ENCODE results near the gene SLC25A25. TPM values are rescaled to one million over a fixed set of nuclear protein-coding genes. Genes with fewer than 3 reads are reported as not detected.

SLC25A25 gene
- total and polyA plus RNA-seq, 4 donors, result 10.5 to 32.6 (median 24.5) TPM

- Histone ChIP-seq H3K4me1 (ENCODE audit: control insufficient read depth in 5 of 5, insufficient read depth in 5 of 5, low read length in 5 of 5) (peaks cover 0 to 7% (median 0%) of the 10 kb centered on the region in 5 donors), H3K27me3 (ENCODE audit: control insufficient read depth in 3 of 3, insufficient read depth in 3 of 3, low read length in 2 of 3) (no peaks in the 10 kb centered on the region), H3K9me3 (ENCODE audit: control insufficient read depth in 4 of 4, insufficient read depth in 3 of 4, low read length in 3 of 4) (no peaks in the 10 kb centered on the region), H3K9ac (ENCODE audit: insufficient read depth in 1 of 2, low read length in 2 of 2) (no peak overlapping the region), H3K27ac (ENCODE audit: low read depth in 1 of 2, low read length in 1 of 2) (no peak overlapping the region), H3K4me3 (no peak overlapping the region), H3K36me3 (ENCODE audit: control insufficient read depth in 4 of 4, insufficient read depth in 4 of 4, low read length in 4 of 4) (peaks cover 0 to 32% (median 3%) of the 10 kb centered on the region in 4 donors)
- ATAC-seq (ENCODE audit: insufficient read depth, low FRiP score) (no peak), DNase-seq (no peak)
- 81 to 90% methylated on average over 15 of the region's 15 CpGs for WGBS, 2 donors
- no peak for TF ChIP-seq CTCF (IDR thresholded peaks at IDR 0.05; ENCODE audit: control extremely low read depth, extremely low read depth)
Observed at GRCh38 chr9:128118971-128119665, 51.1 kb downstream of the SLC25A25 start.

GRCh38 chr9:128120061-128120740 lies 52.2 kb downstream of the SLC25A25 start:
- peaks cover 0 to 7% (median 0%) of the 10 kb centered on the region in 5 donors for H3K4me1 ChIP-seq (ENCODE audit: control insufficient read depth in 5 of 5, insufficient read depth in 5 of 5, low read length in 5 of 5)
- H3K9me3 ChIP-seq (ENCODE audit: control insufficient read depth in 4 of 4, insufficient read depth in 3 of 4, low read length in 3 of 4), result no peaks in the 10 kb centered on the region
- no peaks in the 10 kb centered on the region for H3K27me3 ChIP-seq (ENCODE audit: control insufficient read depth in 3 of 3, insufficient read depth in 3 of 3, low read length in 2 of 3)
- TF ChIP-seq CTCF (IDR thresholded peaks at IDR 0.05; ENCODE audit: control extremely low read depth, extremely low read depth), result no peak
- H3K4me3 ChIP-seq, result no peak overlapping the region
- no peak overlapping the region for H3K27ac ChIP-seq (ENCODE audit: low read depth in 1 of 2, low read length in 1 of 2)
- DNase-seq (no peak), ATAC-seq (ENCODE audit: insufficient read depth, low FRiP score) (no peak)
- peaks cover 0 to 35% (median 3%) of the 10 kb centered on the region in 4 donors for H3K36me3 ChIP-seq (ENCODE audit: control insufficient read depth in 4 of 4, insufficient read depth in 4 of 4, low read length in 4 of 4)
- no peak overlapping the region for H3K9ac ChIP-seq (ENCODE audit: insufficient read depth in 1 of 2, low read length in 2 of 2)
- WGBS, 2 donors, result 88 to 90% methylated on average over 20 of the region's 20 CpGs

DNA sequence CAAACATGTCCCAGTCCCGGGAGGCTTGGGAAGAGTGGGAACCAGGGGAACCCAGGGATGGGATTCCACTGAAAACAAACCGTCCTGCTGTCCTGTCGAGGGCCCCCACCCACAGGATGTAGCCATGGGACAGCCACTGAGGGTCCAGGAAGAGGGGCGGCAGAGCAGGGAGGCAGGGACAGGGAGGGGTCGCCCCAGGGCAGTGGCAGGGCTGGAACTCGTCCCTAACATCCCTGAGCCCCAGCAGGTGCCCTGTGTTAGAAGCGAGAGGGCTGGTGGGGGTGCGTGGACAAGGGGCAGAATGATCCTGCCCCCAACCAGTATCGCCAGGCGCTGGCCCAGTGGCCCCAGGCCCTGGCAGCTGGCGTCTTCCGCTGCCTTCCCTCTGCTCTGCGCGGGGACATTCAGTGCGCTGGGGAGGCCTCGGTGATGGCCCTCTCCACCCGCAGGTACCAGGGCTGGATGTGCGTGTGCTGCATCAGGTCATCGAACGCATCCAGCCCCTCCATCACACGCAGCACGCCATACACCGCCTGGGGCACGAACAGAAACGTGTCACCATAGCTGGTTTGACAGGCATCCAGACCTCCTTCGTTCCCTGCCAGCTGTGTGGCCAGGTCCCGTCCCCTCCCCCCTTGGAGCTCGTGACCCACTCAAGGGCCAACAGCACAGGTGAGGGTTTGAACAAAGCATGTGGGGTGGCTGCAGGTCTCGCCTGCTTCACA lies 52.9 kb downstream of the SLC25A25 start:
- Histone ChIP-seq H3K9me3 (ENCODE audit: control insufficient read depth in 4 of 4, insufficient read depth in 3 of 4, low read length in 3 of 4) (no peaks in the 10 kb centered on the region), H3K27me3 (ENCODE audit: control insufficient read depth in 3 of 3, insufficient read depth in 3 of 3, low read length in 2 of 3) (no peaks in the 10 kb centered on the region), H3K36me3 (ENCODE audit: control insufficient read depth in 4 of 4, insufficient read depth in 4 of 4, low read length in 4 of 4) (peaks cover 0 to 36% (median 3%) of the 10 kb centered on the region in 4 donors), H3K27ac (ENCODE audit: low read depth in 1 of 2, low read length in 1 of 2) (no peak overlapping the region), H3K4me1 (ENCODE audit: control insufficient read depth in 5 of 5, insufficient read depth in 5 of 5, low read length in 5 of 5) (peaks cover 0 to 8% (median under 1%) of the 10 kb centered on the region in 5 donors), H3K9ac (ENCODE audit: insufficient read depth in 1 of 2, low read length in 2 of 2) (no peak overlapping the region), H3K4me3 (no peak overlapping the region)
- no peak for DNase-seq
- no peak for ATAC-seq (ENCODE audit: insufficient read depth, low FRiP score)
- TF ChIP-seq CTCF (IDR thresholded peaks at IDR 0.05; ENCODE audit: control extremely low read depth, extremely low read depth), result no peak
- WGBS, 2 donors, result 86 to 91% methylated on average over 27 to 29 of the region's 29 CpGs

Data from lung (tissue), 12 donors.